IPS-11a (cell line): ENCODE measurements around the gene PHC3.

ENCODE experiments used
- H3K4me3 ChIP-seq: one replicate; pipeline ENCODE4 v1.5.1; 2013; ENCODE audit warnings: low read depth, low read length, control low read depth

PHC3 gene

GRCh38 chr3:170189398-170190256 lies 8.1 kb upstream of the PHC3 start:
- H3K4me3 ChIP-seq, result no peak overlapping the region

- H3K4me3 ChIP-seq, result peak overlapping the region; percentile 96
Observed at GRCh38 chr3:170180079-170180907, 1.2 kb downstream of the PHC3 start.

GRCh38 chr3:170179432-170179831 lies 2.1 kb downstream of the PHC3 start:
- H3K4me3 ChIP-seq, result no peak overlapping the region

GRCh38 chr3:170178651-170179050 lies 2.9 kb downstream of the PHC3 start:
- H3K4me3 ChIP-seq, result no peak overlapping the region

GRCh38 chr3:170171563-170171962 lies 10.0 kb downstream of the PHC3 start:
- no peak overlapping the region for H3K4me3 ChIP-seq

GRCh38 chr3:170164717-170165116 lies 16.8 kb downstream of the PHC3 start:
- H3K4me3 ChIP-seq, result no peak overlapping the region

- H3K4me3 ChIP-seq, result no peak overlapping the region
Observed at GRCh38 chr3:170163956-170164645, 17.4 kb downstream of the PHC3 start.

- no peak overlapping the region for H3K4me3 ChIP-seq
Observed at GRCh38 chr3:170162630-170163029, 18.9 kb downstream of the PHC3 start.

- H3K4me3 ChIP-seq, result no peak overlapping the region
Observed at GRCh38 chr3:170162052-170162451, 19.5 kb downstream of the PHC3 start.

- H3K4me3 ChIP-seq, result no peak overlapping the region
Observed at GRCh38 chr3:170159933-170160332, 21.6 kb downstream of the PHC3 start.

- no peak overlapping the region for H3K4me3 ChIP-seq
Observed at GRCh38 chr3:170159459-170159858, 22.1 kb downstream of the PHC3 start.

GRCh38 chr3:170155604-170156003 lies 25.9 kb downstream of the PHC3 start:
- H3K4me3 ChIP-seq, result no peak overlapping the region

- H3K4me3 ChIP-seq, result no peak overlapping the region
Observed at GRCh38 chr3:170154569-170155143, 26.9 kb downstream of the PHC3 start.

GRCh38 chr3:170154084-170154483 lies 27.4 kb downstream of the PHC3 start:
- H3K4me3 ChIP-seq, result no peak overlapping the region

GRCh38 chr3:170151536-170151935 lies 30.0 kb downstream of the PHC3 start:
- H3K4me3 ChIP-seq, result no peak overlapping the region

GRCh38 chr3:170149016-170149415 lies 32.5 kb downstream of the PHC3 start:
- H3K4me3 ChIP-seq, result no peak overlapping the region

GRCh38 chr3:170145278-170145677 lies 36.3 kb downstream of the PHC3 start:
- H3K4me3 ChIP-seq, result no peak overlapping the region

- H3K4me3 ChIP-seq, result no peak overlapping the region
Observed at GRCh38 chr3:170144437-170144843, 37.1 kb downstream of the PHC3 start.

- H3K4me3 ChIP-seq, result no peak overlapping the region
Observed at GRCh38 chr3:170142373-170142772, 39.2 kb downstream of the PHC3 start.

- no peak overlapping the region for H3K4me3 ChIP-seq
Observed at GRCh38 chr3:170137986-170138385, 43.5 kb downstream of the PHC3 start.

GRCh38 chr3:170132335-170132734 lies 49.2 kb downstream of the PHC3 start:
- no peak overlapping the region for H3K4me3 ChIP-seq
